GM19238 (cell line): Measurements from ENCODE around the gene OR2S2.
"Not testable (repeated sequence)": the region's sequence is repeated elsewhere in the genome, so short reads cannot be mapped to it uniquely, and the experiment has no call there.

ENCODE experiments used
- DNase-seq: peaks from one replicate; pipeline ENCODE4 v3.0.0; 2011; ENCODE audit warnings: low spot score; ENCODE audit not compliant: insufficient read length

OR2S2 gene

DNA sequence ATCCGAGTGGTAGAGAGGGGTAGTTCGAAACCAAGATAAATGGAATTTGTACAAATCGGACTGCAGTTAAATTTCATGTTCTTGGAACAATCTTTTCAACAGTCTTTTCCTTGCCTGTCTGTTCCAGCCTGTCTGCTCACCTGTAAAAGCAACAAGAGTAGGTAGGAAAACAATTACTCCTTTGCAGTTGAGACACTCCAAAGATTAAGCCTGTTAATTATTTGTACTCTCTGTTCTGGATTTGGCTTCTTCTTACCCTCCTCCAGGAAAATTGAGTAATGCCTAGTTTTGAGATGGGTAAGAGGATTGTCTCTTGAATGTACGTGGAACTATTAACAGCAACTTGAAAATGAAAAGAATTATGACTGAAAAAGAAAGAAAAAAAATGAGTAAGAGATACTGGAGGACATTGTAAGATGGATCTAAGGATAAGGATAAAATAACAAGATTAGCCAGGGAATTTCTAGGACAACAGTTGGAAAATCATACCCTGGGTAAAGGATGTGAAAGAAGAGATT lies 24.3 kb downstream of the OR2S2 start:
- DNase-seq: no peak

DNA sequence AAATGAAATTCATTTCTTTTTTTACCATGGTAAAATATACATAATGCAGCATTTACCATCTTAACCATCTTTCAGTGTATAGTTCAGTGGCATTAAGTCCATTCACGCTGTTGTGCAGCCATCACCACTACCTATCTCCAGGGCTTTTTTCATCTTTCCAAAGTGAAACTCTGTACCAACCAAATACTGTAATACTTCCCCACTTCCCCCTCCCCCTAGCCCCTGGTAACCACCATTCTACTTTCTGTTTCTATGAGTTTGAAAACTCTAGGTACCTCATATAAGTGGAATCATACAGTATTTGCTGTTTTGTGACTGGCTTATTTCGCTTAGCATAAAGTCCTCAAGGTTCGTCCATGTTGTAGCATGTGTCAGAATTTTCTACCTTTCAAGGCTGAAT lies 25.2 kb downstream of the OR2S2 start:
- DNase-seq: no peak

DNA sequence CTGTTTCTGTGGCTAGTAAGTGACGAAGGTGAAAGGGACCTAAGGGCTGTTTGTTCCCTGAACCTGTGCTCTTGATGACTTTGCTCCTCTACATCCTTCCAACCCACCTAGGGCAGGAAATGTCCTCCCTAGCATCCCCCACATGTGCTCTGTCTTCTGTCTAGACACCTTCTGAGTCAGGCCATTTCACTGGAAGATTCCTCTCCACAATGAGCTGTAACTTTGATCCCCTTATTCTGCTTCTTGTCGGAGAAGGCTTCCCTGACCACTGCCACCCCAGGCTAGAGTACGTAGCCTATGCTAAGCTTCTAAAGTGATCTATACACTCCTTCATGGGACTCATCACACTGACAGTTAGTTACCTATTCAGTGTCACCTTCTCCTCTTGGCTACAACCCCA lies 27.0 kb downstream of the OR2S2 start:
- DNase-seq: no peak

DNA sequence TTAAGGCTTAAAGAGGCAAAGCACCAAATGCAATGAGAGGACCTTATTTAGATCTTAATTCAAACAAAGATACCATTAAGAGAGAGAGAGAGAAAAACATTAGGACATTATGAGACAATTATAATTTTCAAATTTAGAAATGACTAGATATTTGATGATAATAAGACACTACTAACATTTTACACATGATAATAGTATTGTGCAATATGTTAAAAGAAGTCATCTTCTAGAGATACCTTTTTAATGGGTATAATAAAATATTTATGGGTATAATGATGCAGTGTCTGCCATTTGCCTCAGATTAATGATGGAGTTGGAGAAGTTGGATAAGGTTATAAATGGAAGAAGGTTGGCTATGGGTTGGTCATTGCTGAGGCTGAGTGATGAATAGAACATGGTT lies 27.4 kb downstream of the OR2S2 start:
- DNase-seq: no peak

DNA sequence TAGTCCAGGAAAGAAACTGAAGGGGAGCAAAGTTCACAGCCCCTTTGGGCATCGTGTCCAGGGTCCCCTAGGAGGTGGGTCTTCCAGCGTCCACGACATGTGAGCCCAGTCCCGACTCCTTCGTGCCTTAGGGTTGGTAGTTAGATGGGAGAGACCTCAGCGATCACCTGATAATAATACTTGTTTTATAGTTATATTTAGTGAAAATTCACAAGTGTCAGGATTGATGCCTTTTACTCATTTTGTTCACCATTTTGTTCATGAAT lies 28.6 kb downstream of the OR2S2 start:
- no peak for DNase-seq

DNA sequence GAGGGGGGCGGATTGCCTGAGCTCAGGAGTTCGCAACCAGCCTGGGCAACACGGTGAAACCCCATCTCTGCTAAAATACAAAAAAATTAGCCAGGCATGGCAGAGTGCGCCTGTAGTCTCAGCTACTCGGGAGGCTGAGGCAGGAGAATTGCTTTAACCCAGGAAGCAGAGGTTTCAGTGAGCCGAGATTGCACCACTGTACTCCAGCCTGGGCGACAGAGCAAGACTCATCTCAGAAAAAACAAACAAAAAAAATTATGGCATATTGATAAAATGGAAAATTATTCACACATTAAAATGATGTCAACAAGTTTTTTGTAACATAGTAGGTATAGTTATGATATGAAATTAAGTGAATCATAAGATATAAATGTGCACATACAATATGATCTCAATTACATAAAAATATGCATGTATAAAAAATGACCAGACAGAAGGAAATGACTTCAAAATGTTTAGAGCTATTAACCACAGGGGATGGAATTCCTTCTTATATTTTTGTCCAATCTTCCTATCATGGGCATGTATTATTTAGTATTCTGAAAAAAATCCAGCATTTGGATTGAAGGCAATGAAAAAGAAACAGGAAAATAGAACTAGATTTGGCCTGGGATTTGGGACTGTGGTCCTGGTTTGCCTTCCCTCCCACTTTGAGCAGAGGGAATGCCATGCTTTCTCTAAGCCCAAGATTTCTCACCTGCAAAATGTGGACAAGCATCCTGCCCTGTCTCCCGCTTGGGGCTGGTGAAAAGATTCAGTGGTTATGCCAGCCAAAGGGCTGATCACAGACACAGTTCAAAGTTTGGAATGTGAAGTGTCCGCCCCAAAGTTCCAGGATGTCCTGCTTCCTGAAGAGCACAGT lies 29.1 kb downstream of the OR2S2 start:
- DNase-seq: no peak

DNA sequence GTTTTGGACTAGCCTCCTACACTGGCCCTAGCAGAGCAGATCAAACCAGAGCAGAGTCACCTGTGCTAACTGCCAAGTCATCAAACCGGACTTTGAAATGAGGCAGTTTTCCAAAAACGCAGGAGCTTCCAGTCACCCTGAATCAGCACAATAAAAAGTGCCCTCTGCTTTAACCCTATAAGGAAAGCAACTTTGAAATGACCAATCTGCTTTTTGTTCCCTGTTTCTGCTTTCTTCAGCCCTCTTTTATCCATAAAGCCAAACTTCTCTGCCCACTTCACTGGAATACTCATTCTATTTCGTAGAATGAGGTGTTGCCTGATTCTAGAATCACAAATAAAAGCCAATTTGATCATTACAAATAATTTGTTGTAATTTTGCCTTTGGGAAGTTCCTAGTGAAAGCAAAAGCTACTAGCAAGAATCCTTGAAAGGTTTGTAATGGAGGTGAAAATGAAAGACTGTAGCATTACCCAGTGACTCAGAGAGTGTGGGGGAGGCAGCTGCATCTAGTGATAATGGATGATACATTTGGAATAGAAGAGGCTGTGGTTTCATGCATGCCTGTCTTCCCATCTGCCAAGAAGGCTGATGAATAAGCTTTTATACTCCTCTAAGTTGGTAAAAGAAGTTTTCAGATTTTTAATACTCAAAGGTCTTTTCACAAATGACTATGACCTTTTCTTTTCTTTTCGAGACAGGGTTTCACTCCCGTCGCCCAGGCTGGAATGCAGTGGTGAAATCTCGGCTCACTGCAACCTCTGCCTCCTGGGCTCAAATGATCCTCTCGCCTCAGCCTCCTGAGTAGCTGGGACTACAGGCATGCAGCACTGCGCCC lies 33.8 kb downstream of the OR2S2 start:
- no peak for DNase-seq

DNA sequence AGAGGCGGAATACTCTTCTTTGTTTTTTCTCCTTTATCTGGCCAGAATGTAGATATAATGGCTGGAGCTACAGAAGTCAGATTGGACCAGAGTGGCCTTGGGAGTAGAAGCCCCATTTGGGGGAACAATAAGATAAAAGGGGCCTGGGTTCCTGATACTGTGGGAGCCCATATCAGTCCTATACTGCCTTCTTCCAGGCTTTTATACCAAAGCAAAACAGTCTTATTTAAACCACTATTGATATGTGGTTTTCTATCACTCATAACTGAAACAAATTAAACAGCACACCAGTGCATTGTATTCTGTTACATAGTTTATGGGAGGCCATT lies 34.4 kb downstream of the OR2S2 start:
- DNase-seq: no peak

DNA sequence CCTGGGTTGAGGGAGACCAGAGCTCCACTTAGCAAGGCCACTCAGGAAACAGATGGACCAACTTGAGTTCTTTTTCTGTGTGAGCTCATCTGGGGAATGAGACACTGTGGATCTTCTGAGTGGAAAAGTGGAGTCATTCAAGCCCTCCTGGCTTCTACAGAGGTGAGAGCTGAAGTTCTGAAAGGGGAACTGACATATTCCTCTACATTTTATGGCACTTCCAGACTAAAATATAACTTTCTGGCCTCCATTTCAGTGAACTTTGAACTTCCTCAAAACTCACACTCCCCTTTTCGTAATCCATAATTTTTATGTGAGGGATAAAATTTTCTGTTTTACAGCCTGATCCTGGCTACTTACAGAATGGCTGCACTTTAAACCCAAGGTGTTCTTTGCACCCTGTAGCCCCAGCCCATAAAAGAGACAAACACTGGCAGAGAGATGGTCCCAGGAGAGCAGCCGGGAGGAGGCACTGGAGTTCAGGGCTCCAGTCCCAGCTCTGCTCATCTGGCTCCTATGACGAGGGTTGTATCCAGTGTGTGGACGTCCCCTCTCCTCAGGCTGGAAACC lies 37.8 kb downstream of the OR2S2 start:
- no peak for DNase-seq

DNA sequence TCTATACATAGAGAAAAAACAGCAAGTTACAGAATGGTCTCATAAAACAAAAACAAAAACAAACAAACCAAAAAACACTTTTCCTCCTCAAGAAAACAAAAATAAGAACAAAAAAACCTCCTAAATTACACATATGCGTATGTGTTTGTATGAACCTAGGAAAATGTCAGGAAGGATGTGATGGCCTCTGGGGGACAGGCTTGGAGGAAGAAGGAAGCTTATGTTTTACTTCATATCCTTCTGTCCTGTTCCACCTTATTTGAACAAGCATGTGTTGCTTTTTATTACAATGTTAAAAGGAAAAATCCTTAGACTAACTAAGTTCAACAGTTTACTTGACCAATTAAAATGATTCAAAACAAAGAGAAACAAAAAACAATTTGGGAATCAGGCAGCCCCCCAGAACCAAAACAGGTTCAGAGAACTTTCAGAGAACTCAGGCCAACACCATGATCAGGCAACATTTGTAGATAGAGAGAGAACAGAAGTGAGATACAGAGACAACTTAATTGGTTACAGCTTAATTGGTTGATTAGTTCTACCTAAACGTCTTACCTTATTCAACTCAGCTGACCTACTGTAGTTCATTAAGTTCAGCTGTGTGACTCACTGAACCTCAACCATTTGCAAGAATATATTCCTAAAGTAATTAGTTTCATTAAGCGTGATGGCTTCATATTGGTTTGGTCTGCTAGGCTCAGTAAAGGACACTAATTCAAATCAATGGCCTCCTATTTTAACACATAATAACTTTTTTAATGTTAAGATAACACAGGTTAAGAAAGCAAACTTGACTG lies 38.5 kb downstream of the OR2S2 start:
- no peak for DNase-seq

DNA sequence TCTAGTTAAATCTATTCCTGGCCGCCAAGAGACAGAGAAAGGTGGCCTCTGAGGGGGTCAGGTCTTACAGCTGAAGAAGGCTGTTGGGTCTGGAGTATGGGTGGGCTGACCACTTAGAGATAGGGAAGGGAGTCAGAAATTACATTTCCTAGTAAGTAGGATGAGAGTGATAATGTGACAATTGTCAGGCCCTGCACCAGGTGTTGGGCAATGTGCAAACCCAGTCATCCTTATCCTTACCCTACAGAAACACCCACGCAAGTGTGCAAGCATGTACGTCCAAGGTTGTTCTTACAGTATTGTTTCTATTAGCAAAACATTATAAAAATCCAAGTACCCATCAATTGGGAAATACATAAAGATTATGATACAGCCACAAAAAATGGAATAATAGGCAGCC lies 39.2 kb downstream of the OR2S2 start:
- no peak for DNase-seq

DNA sequence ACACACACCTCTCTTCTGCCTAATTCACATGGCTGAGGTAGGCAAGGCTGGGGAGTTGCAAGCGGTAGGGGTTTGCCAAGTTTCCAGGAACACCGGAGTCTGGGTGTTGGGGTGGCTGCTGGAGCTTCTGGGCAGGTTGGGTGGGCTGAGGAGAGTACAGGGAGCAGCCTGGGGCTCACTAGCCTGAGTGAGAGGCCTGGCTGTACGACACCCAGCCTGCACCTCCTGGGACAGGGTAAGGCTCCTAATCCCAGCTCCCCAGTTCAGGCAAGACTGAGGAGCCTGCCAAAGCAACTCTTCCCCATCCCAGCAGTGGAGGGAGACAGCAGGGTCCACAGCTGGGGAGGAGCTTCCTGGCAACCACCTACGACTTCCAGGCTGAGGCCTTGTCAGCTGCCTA lies 40.7 kb downstream of the OR2S2 start:
- no peak for DNase-seq

DNA sequence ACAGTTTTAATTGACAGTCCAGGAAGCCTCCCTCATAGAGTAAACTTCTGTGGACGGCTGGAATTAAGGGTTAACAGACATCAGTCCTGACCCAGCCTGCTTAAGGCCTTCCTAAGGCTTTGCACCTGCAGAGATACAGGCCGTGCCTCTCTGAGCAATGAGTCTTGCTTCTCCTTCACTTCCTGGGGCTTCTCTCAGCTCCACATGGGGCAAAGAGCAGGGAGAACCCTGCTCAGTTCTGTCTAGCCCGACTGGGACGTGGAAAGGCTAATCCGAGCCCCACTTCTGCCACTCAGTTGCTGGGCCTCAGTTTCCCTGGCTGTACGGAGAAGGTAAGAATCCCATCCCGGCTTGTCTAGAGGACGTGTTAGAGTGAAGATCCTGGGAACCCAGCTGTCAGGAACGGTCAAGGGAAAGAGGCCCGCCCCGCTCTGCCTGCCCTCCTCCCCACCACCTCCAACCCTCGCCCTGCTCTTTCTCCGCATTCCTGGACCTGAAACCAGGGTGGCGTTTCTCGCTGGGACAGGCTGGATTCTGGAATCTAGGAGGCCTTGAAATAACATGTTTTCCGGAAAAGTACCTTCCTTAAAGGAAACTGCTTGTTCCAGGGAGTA lies 42.2 kb downstream of the OR2S2 start:
- no peak for DNase-seq

DNA sequence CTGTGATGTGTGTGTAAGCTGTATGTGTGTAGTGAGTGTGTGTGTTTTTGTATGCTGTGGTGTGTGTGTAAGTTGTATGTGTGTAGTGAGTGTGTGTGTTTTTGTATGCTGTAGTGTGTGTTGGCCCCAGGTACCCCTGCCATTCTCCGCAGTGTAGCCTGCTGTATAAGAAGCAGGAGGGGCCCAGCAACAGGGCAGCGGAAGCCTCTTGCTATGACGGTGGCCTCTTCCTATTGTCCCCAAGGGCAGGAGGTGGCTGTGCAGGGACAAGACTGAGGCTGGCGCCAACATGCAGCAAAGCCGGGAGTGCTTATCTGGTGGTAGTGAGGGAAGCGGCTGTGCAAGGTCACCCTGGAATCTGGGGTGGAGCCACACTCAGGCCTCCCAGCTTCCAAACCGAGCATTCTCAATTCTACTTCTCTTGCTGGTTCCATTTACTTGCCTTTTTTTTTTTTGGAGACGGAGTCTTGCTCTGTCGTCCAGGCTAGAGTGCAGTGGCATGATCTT lies 43.6 kb downstream of the OR2S2 start:
- no peak for DNase-seq

DNA sequence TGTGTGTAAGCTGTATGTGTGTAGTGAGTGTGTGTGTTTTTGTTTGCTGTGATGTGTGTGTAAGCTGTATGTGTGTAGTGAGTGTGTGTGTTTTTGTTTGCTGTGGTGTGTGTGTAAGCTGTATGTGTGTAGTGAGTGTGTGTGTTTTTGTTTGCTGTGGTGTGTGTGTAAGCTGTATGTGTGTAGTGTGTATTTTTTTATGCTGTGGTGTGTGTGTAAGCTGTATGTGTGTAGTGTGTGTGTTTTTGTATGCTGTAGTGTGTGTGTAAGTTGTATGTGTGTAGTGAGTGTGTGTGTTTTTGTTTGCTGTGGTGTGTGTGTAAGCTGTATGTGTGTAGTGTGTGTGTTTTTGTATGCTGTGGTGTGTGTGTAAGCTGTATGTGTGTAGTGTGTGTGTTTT lies 44.5 kb downstream of the OR2S2 start:
- not testable (repeated sequence) for DNase-seq

DNA sequence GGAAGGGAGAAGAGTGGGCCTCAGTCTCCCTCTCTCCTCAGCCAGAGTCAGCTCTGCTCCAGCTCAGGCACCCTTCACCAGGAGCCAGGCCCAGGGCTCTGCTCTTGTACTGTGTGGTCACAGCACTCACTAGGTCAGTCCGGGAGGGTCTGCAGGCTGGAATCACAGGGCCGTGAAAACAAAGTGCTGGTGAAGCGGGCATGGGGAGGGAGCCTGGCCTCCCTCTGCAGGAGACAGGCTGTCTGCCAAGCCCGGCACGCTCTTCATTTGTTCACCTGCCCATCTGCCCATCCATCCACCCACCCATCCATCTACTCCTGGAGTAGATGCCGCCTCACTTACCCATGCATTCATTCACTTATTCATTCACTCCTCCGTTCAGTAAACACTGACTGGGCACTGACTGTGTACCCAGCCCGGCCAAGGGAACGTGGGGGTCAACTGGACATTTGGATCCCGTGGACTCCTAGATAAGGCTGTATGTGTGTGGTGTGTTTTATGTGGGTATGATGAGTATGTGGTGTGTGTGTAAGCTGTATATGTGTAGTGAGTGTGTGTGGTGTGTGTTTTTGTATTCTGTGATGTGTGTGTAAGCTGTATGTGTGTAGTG lies 45.1 kb downstream of the OR2S2 start:
- no peak for DNase-seq

DNA sequence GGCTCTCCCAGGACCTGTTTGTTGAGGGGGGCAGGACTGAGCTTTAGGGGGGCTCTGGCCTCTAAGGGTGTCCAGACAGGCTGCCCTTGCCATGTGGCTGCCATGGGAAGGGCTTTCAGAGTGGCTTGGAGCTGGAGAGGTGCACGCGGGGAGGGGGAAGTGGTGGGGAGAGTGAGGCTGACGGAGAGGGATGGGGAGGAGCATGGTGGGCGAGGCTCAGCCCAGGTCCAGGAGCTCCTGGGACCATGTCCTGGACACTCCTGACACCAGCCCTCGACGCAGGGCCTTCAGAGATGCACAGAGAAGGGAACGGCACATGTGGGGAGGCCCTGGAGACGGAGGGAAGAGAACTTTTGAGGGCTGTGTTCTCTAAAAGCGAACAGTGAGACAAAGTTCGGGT lies 46.3 kb downstream of the OR2S2 start:
- no peak for DNase-seq

DNA sequence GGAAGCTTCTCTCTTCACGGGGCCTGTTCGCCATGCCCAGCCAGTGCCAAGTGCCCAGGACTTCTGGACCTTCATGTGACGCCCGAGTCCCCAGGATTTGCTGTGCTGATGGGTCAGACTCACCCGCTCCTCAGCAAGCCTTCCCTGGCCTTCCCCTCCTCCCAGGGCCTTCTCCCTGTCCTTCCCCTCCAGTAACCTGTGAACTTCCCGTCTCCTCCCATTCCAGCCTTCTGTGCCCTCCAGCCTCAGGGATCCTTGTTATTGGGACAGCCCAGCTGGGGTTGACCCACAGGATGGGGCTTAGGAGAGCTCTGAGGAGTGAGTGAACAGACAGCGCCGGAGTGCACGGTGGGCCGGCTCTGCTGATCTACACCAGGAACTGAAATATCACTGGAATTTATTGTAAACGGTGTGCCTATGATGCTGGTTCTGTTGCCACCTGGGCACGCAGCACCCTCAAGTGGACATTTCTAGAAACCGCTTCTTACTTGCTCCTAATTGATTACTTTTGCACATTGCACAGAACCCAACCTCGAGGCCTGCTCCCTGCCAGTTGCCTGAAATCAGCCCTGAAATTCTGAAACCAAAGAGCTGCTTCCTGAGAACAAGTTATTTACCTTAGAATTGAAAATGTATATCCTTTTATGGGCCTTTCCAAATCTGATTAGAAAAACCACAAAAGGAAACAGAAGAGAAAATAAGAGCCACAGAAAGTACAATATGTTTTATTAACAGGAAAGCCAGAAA lies 47.2 kb downstream of the OR2S2 start:
- peak; percentile 23 for DNase-seq

DNA sequence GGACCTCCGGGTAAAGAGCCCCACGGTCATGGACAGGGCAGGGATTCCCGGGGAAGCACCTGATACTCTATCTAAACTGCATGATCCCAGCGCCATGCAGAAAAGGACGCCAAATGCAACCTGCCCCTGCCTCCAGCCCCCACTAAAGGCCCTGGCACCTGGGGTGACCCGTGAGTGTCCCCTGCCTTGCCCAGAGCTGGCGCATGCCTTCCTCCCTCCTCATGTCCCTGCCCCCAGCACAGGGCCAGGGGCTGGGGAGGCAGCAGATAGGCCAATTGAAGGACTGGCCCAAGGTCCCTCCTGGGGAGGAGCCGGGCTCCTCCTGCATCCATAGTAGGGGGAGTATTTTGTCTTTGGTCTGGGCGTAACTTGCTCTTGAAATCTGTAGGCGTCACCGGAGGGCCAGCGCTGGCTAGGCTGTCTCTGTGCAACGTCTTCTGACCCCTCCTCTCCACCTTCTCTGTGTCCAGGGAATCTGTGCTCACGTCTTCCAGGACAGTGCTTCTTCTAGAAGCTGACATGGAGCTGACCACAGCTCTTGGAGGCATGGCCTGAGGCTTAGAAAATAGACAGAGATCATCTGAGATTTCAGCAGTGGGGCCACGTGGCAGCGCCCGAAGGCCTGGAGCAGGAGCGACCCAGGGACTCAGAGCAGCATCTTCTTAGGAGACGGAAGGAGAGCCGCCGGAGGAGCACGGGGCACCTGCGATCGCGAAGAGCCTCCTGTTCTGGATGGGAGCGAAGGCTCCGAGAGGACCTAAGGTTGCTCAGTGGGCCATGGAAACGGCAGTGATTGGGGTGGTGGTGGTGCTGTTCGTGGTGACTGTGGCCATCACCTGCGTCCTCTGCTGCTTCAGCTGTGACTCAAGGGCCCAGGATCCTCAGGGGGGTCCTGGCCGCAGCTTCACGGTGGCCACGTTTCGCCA lies 48.0 kb downstream of the OR2S2 start:
- DNase-seq: no peak
